ENCODE data around the gene UMOD.

GRCh38 chr16:20385844-20386832 is 33.6 kb upstream of the UMOD start:
- TF ChIP-seq JUN (IDR thresholded peaks at IDR 0.05; ENCODE audit: borderline replicate concordance, insufficient read depth, insufficient read length, low read depth) (no peak), CTCF (IDR thresholded peaks at IDR 0.05; ENCODE audit: extremely low read depth in 1 of 2, insufficient read depth in 1 of 2, low read depth in 1 of 2, low read length in 2 of 2) (peak; percentile 63 to 80), MYC (IDR thresholded peaks at IDR 0.05; ENCODE audit: low read depth, low read length) (no peak), POLR2AphosphoS5 (IDR thresholded peaks at IDR 0.05; ENCODE audit: insufficient read depth, low read depth, low read length) (no peak), POLR2A (IDR thresholded peaks at IDR 0.05; ENCODE audit: low read depth, low read length) (no peak), EZH2 (IDR thresholded peaks at IDR 0.05; ENCODE audit: borderline replicate concordance, low read depth, low read length, severe bottlenecking) (no peak)
